ENCODE results near the gene MYLK2.

DNA sequence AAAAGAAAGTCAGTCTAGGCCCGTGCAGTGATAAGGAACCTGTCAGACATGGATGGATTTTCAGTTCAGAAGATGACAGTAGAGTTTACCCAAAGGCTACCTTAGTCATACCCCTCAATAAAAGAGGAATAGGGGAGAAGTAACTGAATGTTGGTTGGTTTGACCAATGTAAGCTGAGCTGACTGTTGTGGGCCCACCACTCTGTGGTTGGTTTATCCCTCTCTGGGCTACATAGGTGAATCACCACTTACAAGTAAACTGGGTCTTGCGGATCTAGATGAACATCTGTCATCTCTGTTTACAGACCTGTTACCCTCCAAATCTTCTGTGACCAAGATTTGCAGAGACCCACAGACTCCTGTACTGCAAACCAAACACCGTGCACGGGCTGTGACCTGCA lies 37.2 kb upstream of the MYLK2 start:
- TF ChIP-seq, protein P1, sequence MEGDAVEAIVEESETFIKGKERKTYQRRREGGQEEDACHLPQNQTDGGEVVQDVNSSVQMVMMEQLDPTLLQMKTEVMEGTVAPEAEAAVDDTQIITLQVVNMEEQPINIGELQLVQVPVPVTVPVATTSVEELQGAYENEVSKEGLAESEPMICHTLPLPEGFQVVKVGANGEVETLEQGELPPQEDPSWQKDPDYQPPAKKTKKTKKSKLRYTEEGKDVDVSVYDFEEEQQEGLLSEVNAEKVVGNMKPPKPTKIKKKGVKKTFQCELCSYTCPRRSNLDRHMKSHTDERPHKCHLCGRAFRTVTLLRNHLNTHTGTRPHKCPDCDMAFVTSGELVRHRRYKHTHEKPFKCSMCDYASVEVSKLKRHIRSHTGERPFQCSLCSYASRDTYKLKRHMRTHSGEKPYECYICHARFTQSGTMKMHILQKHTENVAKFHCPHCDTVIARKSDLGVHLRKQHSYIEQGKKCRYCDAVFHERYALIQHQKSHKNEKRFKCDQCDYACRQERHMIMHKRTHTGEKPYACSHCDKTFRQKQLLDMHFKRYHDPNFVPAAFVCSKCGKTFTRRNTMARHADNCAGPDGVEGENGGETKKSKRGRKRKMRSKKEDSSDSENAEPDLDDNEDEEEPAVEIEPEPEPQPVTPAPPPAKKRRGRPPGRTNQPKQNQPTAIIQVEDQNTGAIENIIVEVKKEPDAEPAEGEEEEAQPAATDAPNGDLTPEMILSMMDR (conservative IDR thresholded peaks at IDR 0.05) = no peak
- TF ChIP-seq EZH2 (IDR thresholded peaks at IDR 0.05; ENCODE audit: low read depth) = no peak

Data from PC-9 (cell line).